AG09319 (cell line): ENCODE measurements around the gene DEFB113.

Source experiments
- DNase-seq: peaks from one replicate; pipeline ENCODE4 v3.0.0-alpha.2; 2010; ENCODE audit warnings: low read depth; ENCODE audit errors: extremely low read depth
- TF ChIP-seq, protein P1 (sequence below): IDR thresholded peaks from 2 replicates; pipeline ENCODE4 v1.5.1; 2011; ENCODE audit warnings: low read depth, mild to moderate bottlenecking, inconsistent platforms, low read length, moderate library complexity

Gene DEFB113

DNA sequence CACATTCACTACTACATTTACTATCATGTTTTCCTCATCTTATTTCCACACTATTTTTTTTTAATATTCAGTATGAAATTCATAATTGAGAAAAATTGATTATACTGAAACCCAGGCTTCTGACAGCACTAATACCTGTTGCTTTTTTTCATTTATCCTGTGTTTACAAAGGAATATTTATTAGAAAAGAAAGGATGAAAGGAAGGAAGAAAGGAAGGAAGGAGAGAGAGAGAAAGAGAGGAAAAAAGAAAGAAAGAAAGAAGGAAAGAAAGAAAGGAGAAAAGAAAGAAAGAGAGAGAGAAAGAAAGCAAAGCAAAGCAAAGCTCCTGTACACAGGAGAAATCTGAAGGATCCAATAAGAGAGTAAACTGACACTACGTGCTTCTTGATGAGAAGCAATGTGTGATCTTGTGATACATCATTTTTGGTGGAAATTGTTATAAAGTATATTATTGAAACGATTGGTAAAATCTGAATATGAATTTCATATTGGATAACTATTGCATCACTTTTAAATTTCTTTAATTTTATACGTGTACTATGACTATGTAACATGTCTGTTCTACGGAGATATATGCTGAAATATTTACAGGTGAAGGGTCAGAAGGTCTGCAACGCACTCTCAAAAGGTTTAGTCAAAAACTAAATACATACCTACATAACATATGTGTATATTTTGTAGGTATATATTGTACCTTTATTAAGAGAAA, 49.3 kb downstream of the DEFB113 start:
- no peak for DNase-seq
- TF ChIP-seq, protein P1, sequence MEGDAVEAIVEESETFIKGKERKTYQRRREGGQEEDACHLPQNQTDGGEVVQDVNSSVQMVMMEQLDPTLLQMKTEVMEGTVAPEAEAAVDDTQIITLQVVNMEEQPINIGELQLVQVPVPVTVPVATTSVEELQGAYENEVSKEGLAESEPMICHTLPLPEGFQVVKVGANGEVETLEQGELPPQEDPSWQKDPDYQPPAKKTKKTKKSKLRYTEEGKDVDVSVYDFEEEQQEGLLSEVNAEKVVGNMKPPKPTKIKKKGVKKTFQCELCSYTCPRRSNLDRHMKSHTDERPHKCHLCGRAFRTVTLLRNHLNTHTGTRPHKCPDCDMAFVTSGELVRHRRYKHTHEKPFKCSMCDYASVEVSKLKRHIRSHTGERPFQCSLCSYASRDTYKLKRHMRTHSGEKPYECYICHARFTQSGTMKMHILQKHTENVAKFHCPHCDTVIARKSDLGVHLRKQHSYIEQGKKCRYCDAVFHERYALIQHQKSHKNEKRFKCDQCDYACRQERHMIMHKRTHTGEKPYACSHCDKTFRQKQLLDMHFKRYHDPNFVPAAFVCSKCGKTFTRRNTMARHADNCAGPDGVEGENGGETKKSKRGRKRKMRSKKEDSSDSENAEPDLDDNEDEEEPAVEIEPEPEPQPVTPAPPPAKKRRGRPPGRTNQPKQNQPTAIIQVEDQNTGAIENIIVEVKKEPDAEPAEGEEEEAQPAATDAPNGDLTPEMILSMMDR = no peak

DNA sequence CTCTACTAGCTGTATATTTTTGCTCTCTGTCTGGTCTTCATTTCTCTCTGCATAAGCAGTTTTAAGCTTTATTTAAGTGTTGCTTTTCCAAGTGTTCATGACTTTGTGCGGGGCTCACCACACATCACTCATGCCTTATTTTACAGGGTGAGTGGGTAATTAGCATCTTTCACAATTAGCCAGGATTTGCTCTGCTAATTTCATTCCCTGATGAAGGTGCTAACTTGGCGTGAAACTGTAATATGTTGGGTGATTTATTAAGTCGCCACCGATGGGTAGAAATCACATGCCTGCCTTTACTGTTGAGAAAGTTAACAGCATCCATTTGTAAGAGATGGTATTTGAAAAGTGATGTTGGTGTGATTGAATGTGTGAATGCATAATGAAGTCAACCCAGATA, 50.2 kb downstream of the DEFB113 start:
- DNase-seq = no peak
- TF ChIP-seq, protein P1 = no peak

DNA sequence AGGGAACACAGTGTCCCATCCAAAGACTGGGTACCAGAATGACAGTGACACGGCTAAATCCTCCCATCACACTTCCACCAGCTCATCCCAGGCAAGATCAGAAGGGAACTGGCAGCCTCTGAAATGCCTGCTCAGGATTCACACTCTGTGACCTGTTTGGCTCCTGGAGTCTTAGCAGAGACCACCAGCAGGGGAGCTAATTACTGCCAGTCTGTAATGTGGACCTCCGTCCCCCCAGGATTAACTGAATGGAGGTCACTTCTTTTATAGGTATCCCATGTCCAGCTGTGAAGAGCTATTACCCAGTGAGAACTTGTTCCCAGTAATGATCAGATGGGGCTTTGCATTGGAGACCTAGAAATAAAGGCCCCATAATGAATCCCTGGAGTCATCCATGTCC, 50.6 kb downstream of the DEFB113 start:
- DNase-seq = no peak
- TF ChIP-seq, protein P1 = no peak
